HFFc6 (cell line): Measurements from ENCODE around the gene ZIC4. TPM values are rescaled to one million over a fixed set of nuclear protein-coding genes. Genes with fewer than 3 reads are reported as not detected.

ENCODE experiments used
- DNase-seq: peaks from one replicate; pipeline ENCODE4 v3.0.0-alpha.2; 2018
- H3K27ac Mint-ChIP-seq: 2 replicates; pipeline ENCODE4 v1.8.0; 2020; ENCODE audit warnings: mild to moderate bottlenecking, mixed read lengths
- H3K27me3 Mint-ChIP-seq: 2 replicates; pipeline ENCODE4 v1.8.0; 2021; ENCODE audit warnings: mild to moderate bottlenecking, moderate library complexity, mixed read lengths; ENCODE audit not compliant: insufficient read depth
- H3K36me3 Mint-ChIP-seq: 2 replicates; pipeline ENCODE4 v1.8.0; 2021; ENCODE audit warnings: low read depth, mixed read lengths
- H3K4me1 Mint-ChIP-seq: 2 replicates; pipeline ENCODE4 v1.8.0; 2020; ENCODE audit warnings: low read depth, mixed read lengths
- H3K4me3 Mint-ChIP-seq: 2 replicates; pipeline ENCODE4 v1.8.0; 2020; ENCODE audit warnings: mild to moderate bottlenecking, moderate library complexity, mixed read lengths
- H3K9me3 Mint-ChIP-seq: 2 replicates; pipeline ENCODE4 v1.8.0; 2020; ENCODE audit warnings: mild to moderate bottlenecking, mixed read lengths
- CTCF ChIP-seq: fragments of 200-600 bp; sonication (generic); IDR thresholded peaks from 2 replicates; pipeline ENCODE4 v1.5.0; 2021; ENCODE audit warnings: antibody characterized with exemption, mild to moderate bottlenecking
- total RNA-seq, 6 experiments: library from RNA; stranded (reverse); fragmentation: NEBNext Ultra II Directional; extraction: Animal tissue kit (Norgen Biotek cat#: 25700); gene quantifications; 2 replicates in 1 of 6; 3 replicates in 5 of 6; pipeline ENCODE4 v1.2.3, GENCODE V29; 2021

The ZIC4 gene
- total RNA-seq, 6 experiments from 2014 or later: 0.28 to 0.58 (median 0.49) TPM

GRCh38 chr3:147420353-147421183 lies 14.2 kb upstream of the ZIC4 start:
- no peak for TF ChIP-seq CTCF
- no peak for DNase-seq
- Mint-ChIP-seq H3K9me3 (peaks cover 8% of the 10 kb centered on the region; the same call in 1 of the 2 replicates), H3K27ac (no peak overlapping the region), H3K4me3 (no peak overlapping the region), H3K4me1 (peaks cover 21% of the 10 kb centered on the region; the same call in 1 of the 2 replicates), H3K36me3 (no peaks in the 10 kb centered on the region; the same call in 1 of the 2 replicates), H3K27me3 (peaks cover 49% of the 10 kb centered on the region)

GRCh38 chr3:147419781-147420224 lies 13.5 kb upstream of the ZIC4 start:
- Mint-ChIP-seq H3K27ac (no peak overlapping the region), H3K36me3 (no peaks in the 10 kb centered on the region; the same call in 1 of the 2 replicates), H3K4me3 (peak overlapping the region; percentile 37; the same call in 1 of the 2 replicates), H3K9me3 (peaks cover 8% of the 10 kb centered on the region; the same call in 1 of the 2 replicates), H3K4me1 (peaks cover 21% of the 10 kb centered on the region; the same call in 1 of the 2 replicates), H3K27me3 (peaks cover 47% of the 10 kb centered on the region)
- DNase-seq: no peak
- TF ChIP-seq CTCF: no peak

DNA sequence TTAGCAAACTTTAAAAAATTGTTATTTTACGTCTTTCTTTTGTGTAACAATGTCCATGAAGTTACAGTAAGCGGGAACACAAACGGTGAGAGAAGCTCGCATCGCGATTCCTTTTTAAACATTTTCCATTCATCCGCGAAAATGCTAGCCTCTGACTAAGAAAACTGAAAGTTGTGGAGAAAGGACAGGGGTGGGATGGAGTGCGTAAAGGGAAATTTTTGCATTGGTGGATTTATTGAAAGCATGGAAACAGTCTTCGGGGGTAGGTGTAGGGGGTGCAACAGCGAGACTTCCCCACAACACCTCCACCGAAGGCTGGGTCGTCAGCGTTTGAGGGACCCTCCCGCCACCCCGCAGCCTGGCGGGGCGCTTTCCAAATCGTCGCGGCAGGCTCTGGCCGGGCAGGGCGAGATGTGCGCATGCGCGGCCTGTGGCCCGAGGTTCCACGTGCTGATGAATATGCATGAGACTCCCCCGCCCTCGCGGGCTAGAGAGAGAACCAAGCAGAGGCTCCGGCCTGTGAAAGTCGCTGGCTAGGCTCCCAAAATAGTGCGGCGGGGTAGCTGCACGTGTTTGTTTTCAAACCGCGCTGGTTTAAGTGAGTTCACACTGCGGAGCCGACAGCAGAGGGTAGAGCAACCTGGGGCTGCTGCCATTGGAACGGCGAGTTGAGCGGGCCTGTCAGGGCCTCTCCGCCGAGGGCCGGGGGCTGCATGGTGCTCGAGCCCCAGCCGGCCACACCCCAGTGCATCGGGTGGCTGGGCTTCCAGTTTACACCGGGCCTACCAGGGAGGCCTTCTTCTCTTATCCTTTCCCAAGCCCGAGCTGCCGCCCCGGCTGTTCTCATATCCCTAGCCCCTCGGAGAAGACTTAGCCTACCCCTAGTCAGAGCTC lies 12.7 kb upstream of the ZIC4 start:
- peaks cover 43% of the 10 kb centered on the region for H3K27me3 Mint-ChIP-seq
- peaks cover 8% of the 10 kb centered on the region; the same call in 1 of the 2 replicates for H3K9me3 Mint-ChIP-seq
- no peak for TF ChIP-seq CTCF
- H3K4me1 Mint-ChIP-seq: peaks cover 21% of the 10 kb centered on the region; the same call in 1 of the 2 replicates
- H3K36me3 Mint-ChIP-seq: no peaks in the 10 kb centered on the region; the same call in 1 of the 2 replicates
- no peak for DNase-seq
- no peak overlapping the region for H3K27ac Mint-ChIP-seq
- H3K4me3 Mint-ChIP-seq: peak overlapping the region; percentile 76

- H3K27me3 Mint-ChIP-seq: peaks cover 39% of the 10 kb centered on the region
Observed at GRCh38 chr3:147418371-147418781, 12.0 kb upstream of the ZIC4 start.

More at GRCh38 chr3:147418371-147418781, 12.0 kb upstream of the ZIC4 start:
- no peak overlapping the region for H3K27ac Mint-ChIP-seq
- H3K9me3 Mint-ChIP-seq: peaks cover 7% of the 10 kb centered on the region; the same call in 1 of the 2 replicates
- H3K4me3 Mint-ChIP-seq: peak overlapping the region; percentile 76; the same call in 1 of the 2 replicates
- no peak for TF ChIP-seq CTCF
- peaks cover 24% of the 10 kb centered on the region; the same call in 1 of the 2 replicates for H3K4me1 Mint-ChIP-seq
- no peak for DNase-seq
- H3K36me3 Mint-ChIP-seq: peaks cover 2% of the 10 kb centered on the region; the same call in 1 of the 2 replicates
